CD4-positive, alpha-beta memory T cell (primary cell): ENCODE data around the gene KRTCAP2. TPM values are rescaled to one million over a fixed set of nuclear protein-coding genes. Genes with fewer than 3 reads are reported as not detected.

Experiments
- polyA plus RNA-seq, 2 donors: library from polyadenylated mRNA; unstranded; fragments of 300-500 nt; fragmentation: Illumina TruSeq; gene quantifications; one replicate each; pipeline ENCODE4 v1.2.3, GENCODE V29; 2021
- total RNA-seq, 2 experiments: library from RNA; stranded (reverse); gene quantifications; one replicate each; pipeline ENCODE4 v1.2.3, GENCODE V29; 2021

Gene KRTCAP2
- total and polyA plus RNA-seq, 4 experiments from 2014 or later = 173 to 488 (median 325) TPM

Other genes starting within 250 kb of the KRTCAP2 start
- 10 to 100 TPM; 17.6 to 21.2 TPM for gene PMVK, start 236.6 kb downstream of the KRTCAP2 start, total RNA-seq
- gene PMVK, start 236.6 kb downstream of the KRTCAP2 start, polyA plus RNA-seq = 10 to 100 TPM; 61.7 to 87.0 TPM
- 100 to 1,000 TPM; 435 to 438 TPM for gene PBXIP1, start 217.2 kb downstream of the KRTCAP2 start, total RNA-seq
- 100 to 1,000 TPM; 263 to 404 TPM for gene PBXIP1, start 217.2 kb downstream of the KRTCAP2 start, polyA plus RNA-seq
- 10 to 100 TPM; 78.4 to 80.2 TPM for gene PYGO2, start 211.5 kb downstream of the KRTCAP2 start, total RNA-seq
- gene PYGO2, start 211.5 kb downstream of the KRTCAP2 start, polyA plus RNA-seq = 10 to 100 TPM; 22.5 to 54.2 TPM
- 10 to 100 TPM; 78.4 to 81.7 TPM for gene SHC1, start 202.6 kb downstream of the KRTCAP2 start, total RNA-seq
- 10 to 100 TPM; 36.4 to 44.5 TPM for gene SHC1, start 202.6 kb downstream of the KRTCAP2 start, polyA plus RNA-seq
- gene CKS1B, start 198.6 kb downstream of the KRTCAP2 start, total RNA-seq = 10 to 100 TPM; 12.2 to 13.0 TPM
- gene CKS1B, start 198.6 kb downstream of the KRTCAP2 start, polyA plus RNA-seq = 10 to 100 TPM; 50.2 to 67.9 TPM
- gene FLAD1, start 190.0 kb downstream of the KRTCAP2 start, total RNA-seq = 10 to 100 TPM; 52.4 to 56.6 TPM
- 10 to 100 TPM; 48.9 to 75.9 TPM for gene FLAD1, start 190.0 kb downstream of the KRTCAP2 start, polyA plus RNA-seq
- 1 to 10 TPM; 1.1 to 3.1 TPM for gene LENEP, start 179.7 kb downstream of the KRTCAP2 start, total RNA-seq
- not detected for gene LENEP, start 179.7 kb downstream of the KRTCAP2 start, polyA plus RNA-seq
- 10 to 100 TPM; 86.3 to 92.7 TPM for gene ZBTB7B, start 170.5 kb downstream of the KRTCAP2 start, total RNA-seq
- 10 to 100 TPM in 1 of 2 donors, 1 to 10 TPM in 1; 3.4 to 11.6 TPM for gene ZBTB7B, start 170.5 kb downstream of the KRTCAP2 start, polyA plus RNA-seq
- gene DCST2, start 139.5 kb downstream of the KRTCAP2 start, total RNA-seq = 1 to 10 TPM; 4.0 to 4.1 TPM
- gene DCST2, start 139.5 kb downstream of the KRTCAP2 start, polyA plus RNA-seq = not detected
- under 1 TPM in 1 of 2 experiments, not detected in 1; 0.14 TPM for gene DCST1, start 139.5 kb downstream of the KRTCAP2 start, total RNA-seq
- not detected for gene DCST1, start 139.5 kb downstream of the KRTCAP2 start, polyA plus RNA-seq
- 10 to 100 TPM; 33.6 to 39.8 TPM for gene ADAM15, start 122.0 kb downstream of the KRTCAP2 start, total RNA-seq
- 10 to 100 TPM; 14.8 to 18.2 TPM for gene ADAM15, start 122.0 kb downstream of the KRTCAP2 start, polyA plus RNA-seq
- gene EFNA4, start 109.6 kb downstream of the KRTCAP2 start, total RNA-seq = 1 to 10 TPM; 6.0 to 8.5 TPM
- gene EFNA4, start 109.6 kb downstream of the KRTCAP2 start, polyA plus RNA-seq = 1 to 10 TPM; 2.5 to 3.5 TPM
- gene EFNA3, start 94.5 kb downstream of the KRTCAP2 start, total RNA-seq = 1 to 10 TPM; 2.0 to 4.3 TPM
- 1 to 10 TPM in 1 of 2 donors, under 1 TPM in 1; 0.34 to 1.5 TPM for gene EFNA3, start 94.5 kb downstream of the KRTCAP2 start, polyA plus RNA-seq
- 1 to 10 TPM; 1.2 to 1.9 TPM for gene EFNA1, start 45.4 kb downstream of the KRTCAP2 start, total RNA-seq
- 1 to 10 TPM in 1 of 2 donors, under 1 TPM in 1; 0.84 to 2.0 TPM for gene EFNA1, start 45.4 kb downstream of the KRTCAP2 start, polyA plus RNA-seq
- gene SLC50A1, start 37.5 kb downstream of the KRTCAP2 start, total RNA-seq = 10 to 100 TPM; 20.1 to 22.8 TPM
- gene SLC50A1, start 37.5 kb downstream of the KRTCAP2 start, polyA plus RNA-seq = 10 to 100 TPM; 50.3 to 91.7 TPM
- gene DPM3, start 32.8 kb downstream of the KRTCAP2 start, total RNA-seq = 10 to 100 TPM; 51.6 to 53.6 TPM
- gene DPM3, start 32.8 kb downstream of the KRTCAP2 start, polyA plus RNA-seq = 100 to 1,000 TPM; 101 to 119 TPM
- gene TRIM46, start 545 bp upstream of the KRTCAP2 start, total RNA-seq = 1 to 10 TPM; 8.4 to 8.5 TPM
- gene TRIM46, start 545 bp upstream of the KRTCAP2 start, polyA plus RNA-seq = 1 to 10 TPM; 1.6 to 3.6 TPM
- gene THBS3, start 34.6 kb upstream of the KRTCAP2 start, total RNA-seq = 10 to 100 TPM; 30.9 to 33.5 TPM
- 1 to 10 TPM; 6.1 to 6.7 TPM for gene THBS3, start 34.6 kb upstream of the KRTCAP2 start, polyA plus RNA-seq
- 10 to 100 TPM; 17.7 to 18.2 TPM for gene MTX1, start 35.4 kb upstream of the KRTCAP2 start, total RNA-seq
- gene MTX1, start 35.4 kb upstream of the KRTCAP2 start, polyA plus RNA-seq = 10 to 100 TPM; 42.5 to 65.5 TPM
- 10 to 100 TPM; 10.5 to 12.2 TPM for gene ENTREP3, start 82.2 kb upstream of the KRTCAP2 start, total RNA-seq
- 1 to 10 TPM in 1 of 2 donors, under 1 TPM in 1; 0.50 to 1.8 TPM for gene ENTREP3, start 82.2 kb upstream of the KRTCAP2 start, polyA plus RNA-seq
- gene SCAMP3, start 89.1 kb upstream of the KRTCAP2 start, total RNA-seq = 100 to 1,000 TPM in 1 of 2 experiments, 10 to 100 TPM in 1; 94.4 to 101 TPM
- 100 to 1,000 TPM; 132 to 160 TPM for gene SCAMP3, start 89.1 kb upstream of the KRTCAP2 start, polyA plus RNA-seq
- 100 to 1,000 TPM; 123 to 126 TPM for gene CLK2, start 100.2 kb upstream of the KRTCAP2 start, total RNA-seq
- 10 to 100 TPM; 11.4 to 21.5 TPM for gene CLK2, start 100.2 kb upstream of the KRTCAP2 start, polyA plus RNA-seq
- 1 to 10 TPM; 4.9 to 5.3 TPM for gene HCN3, start 104.2 kb upstream of the KRTCAP2 start, total RNA-seq
- under 1 TPM; 0.10 to 0.41 TPM for gene HCN3, start 104.2 kb upstream of the KRTCAP2 start, polyA plus RNA-seq
- not detected for gene PKLR, start 128.1 kb upstream of the KRTCAP2 start, total RNA-seq
- not detected for gene PKLR, start 128.1 kb upstream of the KRTCAP2 start, polyA plus RNA-seq
- 10 to 100 TPM; 82.8 to 91.3 TPM for gene FDPS, start 135.6 kb upstream of the KRTCAP2 start, total RNA-seq
- 100 to 1,000 TPM; 100 to 157 TPM for gene FDPS, start 135.6 kb upstream of the KRTCAP2 start, polyA plus RNA-seq
- 10 to 100 TPM; 20.0 to 20.1 TPM for gene RUSC1, start 147.6 kb upstream of the KRTCAP2 start, total RNA-seq
- 10 to 100 TPM in 1 of 2 donors, 1 to 10 TPM in 1; 6.8 to 11.8 TPM for gene RUSC1, start 147.6 kb upstream of the KRTCAP2 start, polyA plus RNA-seq